GM21825 (cell line): ENCODE results near the gene AKAP12.
"Not testable (repeated sequence)": the region's sequence is repeated elsewhere in the genome, so short reads cannot be mapped to it uniquely, and the experiment has no call there.

Source experiments
- ATAC-seq: cut with Tn5 transposase; IDR thresholded peaks from one replicate; pipeline ENCODE4 v1.9.1; 2021; ENCODE audit warnings: mild to moderate bottlenecking, moderate library complexity; ENCODE audit not compliant: unreplicated experiment

AKAP12 gene

DNA sequence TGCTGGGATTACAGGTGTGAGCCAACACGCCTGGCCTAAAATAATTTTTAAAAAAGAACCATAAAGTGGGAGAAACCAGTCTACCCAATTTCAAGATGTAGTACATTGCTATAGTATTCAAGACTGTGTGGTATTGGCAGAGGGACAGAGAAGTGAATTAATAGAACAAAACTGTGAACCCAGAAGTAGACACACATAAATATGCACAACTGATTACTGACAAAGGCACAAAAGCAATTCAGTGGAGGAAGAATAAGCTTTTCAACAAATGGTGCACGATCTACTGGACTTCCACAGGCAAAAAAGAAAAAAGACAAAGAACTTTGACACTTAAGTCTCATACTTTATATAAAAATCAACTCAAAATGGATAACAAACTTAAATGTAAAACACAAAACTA lies 136.1 kb downstream of the AKAP12 start:
- ATAC-seq: no peak

DNA sequence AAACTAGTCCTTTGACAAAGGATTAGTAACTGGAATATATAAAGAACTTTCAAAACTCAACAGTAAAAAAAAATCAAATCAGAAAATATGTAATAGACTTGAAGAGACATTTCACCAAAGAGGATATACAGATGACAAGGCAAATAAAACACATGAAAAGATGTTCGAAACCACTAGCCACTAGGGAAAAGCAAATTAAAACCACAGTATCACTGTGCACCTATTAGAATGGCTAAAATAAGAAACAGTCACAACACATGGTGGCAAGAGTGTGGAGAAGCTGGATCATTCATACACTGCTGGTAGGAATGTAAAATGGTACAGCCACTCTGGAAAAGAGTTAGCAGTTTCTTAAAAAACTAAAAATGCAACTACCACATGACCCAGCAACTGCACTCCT lies 136.7 kb downstream of the AKAP12 start:
- no peak for ATAC-seq

DNA sequence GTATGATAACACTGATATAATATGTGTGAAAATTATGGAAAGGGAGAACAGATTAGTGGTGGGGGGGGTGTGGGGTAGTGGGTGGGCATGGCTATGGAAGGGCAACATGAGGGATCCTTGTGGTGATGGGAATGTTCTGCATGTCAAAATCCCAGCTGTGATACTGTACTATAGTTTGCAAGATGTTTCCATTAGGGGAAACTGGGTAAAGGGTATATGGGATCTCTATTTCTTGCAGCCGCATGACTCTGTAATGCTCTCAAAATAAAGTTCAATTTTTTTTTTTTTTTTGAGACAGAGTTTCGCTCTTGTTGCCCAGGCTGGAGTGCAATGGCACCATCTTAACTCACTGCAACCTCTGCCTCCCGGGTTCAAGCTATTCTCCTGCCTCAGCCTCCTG lies 137.3 kb downstream of the AKAP12 start:
- ATAC-seq: no peak

DNA sequence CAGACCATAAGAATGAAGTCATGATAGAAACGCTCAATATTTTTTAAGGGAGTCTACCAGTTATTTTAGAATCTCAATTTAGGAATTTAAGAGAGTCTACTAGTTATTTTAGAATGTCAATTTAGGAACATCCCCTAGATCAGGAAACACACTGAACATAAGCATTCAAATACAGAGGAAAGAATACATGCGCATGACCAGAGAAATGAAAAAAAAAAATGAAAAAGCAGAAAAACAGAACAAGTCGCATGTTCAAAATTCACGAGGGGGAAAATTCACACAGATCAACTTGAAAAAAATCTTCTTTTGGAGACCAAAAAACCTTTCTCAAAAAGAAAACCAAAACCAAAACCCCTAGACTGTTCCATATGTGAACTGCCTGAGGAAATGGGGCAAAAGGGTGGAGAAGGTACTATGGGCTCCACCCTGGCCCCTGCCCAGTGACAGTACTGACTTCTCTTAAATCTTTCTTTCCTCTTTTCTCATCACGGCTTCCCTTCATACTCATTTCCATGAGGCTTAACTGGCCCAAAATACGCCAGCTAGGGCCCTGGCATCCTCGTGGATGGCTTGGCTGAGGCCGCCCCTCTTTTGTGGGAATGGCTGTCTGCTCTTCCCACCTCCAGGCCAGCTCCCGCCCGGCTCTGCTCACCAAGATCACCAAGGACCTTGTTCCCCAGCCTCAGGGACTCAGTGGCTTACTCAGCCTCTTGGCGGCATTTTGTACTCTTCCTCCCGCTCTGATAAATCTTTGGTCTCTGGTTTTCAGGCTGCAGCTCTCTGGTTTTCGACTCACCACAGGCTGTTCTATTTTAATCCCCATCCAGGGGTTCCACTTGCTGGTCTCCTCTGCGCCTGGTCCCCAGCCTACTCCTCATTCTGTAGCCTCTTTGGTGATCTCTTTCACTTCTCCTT lies 140.4 kb downstream of the AKAP12 start:
- ATAC-seq: peak; percentile 60

DNA sequence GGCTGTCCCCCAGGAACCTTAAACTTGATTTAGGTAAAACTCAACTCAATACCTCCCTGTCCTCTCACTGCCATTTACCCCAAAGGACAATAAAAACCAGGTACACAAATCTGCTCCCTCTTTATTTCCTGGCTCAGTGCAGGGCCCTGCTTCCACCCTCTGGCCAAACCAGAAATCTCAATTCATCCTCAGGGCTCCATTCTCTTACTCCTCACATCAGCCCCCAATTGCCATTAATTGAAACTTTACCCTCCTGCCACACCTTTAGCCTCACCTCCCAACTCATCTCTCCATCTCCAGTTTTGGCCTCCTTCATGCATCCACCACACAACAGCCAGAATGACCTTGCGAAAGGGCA lies 141.1 kb downstream of the AKAP12 start:
- ATAC-seq: peak; percentile 9

DNA sequence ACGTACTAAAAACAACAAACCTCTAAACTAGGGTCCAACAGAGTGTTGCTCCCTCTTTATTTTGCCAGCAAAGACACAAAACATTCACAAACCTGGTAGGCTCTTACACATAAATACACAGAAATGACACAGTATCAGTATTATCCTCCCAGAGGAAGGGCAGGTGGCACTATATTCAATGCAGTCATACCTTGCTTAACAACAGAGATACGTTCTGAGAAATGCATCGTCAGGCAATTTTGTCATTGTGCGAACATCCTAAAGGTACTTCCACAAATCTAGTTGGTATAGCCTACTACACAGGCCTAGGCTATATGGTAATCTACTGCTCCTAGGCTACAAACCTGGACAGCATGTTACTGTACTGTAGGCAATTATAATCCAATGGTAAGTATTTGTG lies 142.0 kb downstream of the AKAP12 start:
- no peak for ATAC-seq

DNA sequence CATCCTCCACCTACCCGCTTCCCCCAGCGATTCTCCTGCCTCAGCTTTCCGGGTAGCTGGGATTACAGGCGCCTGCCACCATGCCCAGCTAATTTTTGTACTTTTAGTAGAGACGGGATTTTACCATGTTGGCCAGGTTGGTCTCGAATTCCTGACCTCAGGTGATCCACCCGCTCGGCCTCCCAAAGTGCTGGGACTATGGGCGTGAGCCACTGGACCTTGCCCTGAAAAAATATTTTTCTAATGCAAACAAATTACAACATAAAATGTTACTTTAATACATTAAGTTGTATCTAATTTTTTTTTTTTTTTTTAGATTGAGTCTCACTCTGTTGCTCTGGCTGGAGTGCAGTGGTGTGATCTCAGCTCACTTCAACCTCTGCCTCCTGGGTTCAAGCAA lies 142.9 kb downstream of the AKAP12 start:
- not testable (repeated sequence) for ATAC-seq

DNA sequence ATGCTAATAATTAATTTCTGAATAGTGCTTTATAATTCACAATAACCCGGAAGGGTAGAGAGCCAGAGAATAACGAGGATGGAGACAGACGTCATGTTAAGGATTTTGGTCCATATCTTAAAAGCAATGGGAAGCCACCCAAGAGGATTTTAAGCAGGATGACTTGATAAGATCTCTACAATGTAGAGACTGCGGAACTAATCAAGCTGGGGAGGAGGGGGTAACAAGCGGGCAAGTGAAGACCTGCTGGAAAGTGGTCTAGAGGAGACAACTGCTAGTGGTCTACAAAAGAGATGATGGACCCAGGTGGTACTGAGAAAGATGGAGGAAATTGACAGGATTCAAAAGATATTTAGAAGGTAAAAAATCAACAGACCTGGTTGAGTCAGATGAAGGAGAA lies 144.4 kb downstream of the AKAP12 start:
- no peak for ATAC-seq

DNA sequence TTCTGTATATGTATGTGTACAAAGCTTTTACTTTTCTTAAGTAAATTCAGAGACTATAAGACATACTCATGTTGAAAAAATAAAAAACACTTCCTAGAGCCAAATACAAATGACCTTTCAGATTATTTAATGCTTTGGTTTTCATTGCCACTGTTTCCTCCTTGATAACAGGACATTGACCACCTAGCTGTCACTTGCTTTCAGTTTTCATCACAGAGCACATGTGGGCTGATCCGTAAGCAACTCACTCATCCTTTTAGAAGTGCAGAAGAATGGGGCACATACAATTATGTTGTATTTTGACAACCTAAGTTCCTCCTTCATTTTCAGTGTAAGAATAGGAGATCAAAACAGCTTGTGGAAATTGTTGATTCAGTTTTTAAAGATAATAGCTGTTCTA lies 145.4 kb downstream of the AKAP12 start:
- no peak for ATAC-seq

DNA sequence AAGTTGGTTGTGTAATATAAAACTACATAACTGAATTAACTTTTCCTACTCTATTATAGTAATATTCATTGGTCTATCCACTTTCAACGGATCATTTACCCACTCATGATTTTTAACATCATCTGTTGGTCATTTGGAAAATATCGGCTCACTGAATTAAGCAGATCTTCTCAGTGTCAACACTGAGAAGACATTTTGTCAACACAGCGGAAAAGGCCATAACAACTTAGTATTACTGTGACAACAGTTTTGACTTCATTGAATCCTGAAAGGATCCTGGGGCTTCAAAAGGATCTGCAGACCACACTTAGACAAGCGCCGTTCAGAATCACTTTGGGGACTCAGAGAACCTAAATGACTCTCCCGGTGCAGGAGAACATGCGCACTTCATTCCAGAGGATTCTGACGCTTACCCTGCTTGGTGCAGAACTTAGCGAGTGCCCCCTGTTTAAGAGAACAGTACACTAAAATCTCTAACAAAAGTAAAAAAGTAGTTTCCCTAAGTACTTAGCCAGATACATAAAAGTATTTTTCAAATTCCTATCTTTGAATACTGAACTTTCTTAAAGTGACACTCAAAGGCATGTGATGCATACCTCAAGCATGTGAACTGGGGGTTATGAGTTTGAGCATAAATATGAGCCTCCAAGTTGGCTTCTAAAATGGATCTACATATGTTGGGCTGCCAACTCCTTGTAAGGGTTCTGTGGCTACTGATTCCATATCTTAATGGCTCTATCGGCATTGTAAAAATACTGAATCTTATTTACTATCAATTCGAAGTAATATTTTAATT lies 147.6 kb downstream of the AKAP12 start:
- no peak for ATAC-seq

DNA sequence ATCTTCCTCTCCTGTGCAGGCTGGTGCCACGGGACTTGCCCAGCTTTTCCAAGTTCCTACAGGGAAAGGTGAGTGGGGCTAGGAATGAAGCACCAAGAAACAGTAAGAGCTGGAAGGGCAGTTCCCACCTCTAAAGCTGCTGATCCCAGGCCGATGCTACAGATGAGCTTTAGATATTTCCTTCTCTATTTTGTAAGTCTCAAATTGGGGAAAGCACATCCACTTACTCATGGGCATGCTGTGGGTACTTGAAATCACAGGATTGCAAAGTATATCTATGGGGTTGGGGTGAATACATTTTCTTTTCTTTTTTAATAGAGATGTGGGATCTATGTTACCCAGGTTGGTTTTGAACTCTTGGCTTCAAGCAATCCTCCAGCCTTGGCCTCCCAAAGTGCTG lies 148.5 kb downstream of the AKAP12 start:
- no peak for ATAC-seq

DNA sequence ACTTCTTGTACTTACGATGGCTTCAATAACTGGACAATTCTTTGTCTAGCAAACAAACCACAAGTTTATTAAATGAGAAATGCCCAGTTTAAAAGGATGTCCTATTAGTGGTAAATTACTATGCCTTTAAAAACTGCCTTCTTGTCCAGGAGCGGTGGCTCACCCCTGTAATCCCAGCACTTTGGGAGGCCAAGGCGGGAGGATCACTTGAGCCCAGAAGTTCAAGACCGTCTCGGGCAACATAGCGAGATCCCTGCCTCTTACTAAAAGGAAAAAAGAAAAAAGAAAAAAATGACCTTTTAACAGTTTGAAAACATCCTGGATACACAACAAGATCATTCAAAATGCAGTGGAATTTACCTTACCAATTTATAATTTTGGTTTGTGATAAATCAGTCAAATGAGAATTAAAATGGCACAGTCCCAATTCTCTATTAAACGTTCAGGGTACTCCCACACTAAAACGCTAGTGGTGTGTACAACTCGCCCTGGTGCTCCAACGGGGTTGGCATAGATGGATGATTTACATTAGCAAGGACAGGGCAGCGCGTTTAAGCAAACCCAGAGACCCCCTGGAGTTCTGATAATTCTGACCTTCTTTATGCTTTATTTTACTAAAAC lies 149.3 kb downstream of the AKAP12 start:
- no peak for ATAC-seq

DNA sequence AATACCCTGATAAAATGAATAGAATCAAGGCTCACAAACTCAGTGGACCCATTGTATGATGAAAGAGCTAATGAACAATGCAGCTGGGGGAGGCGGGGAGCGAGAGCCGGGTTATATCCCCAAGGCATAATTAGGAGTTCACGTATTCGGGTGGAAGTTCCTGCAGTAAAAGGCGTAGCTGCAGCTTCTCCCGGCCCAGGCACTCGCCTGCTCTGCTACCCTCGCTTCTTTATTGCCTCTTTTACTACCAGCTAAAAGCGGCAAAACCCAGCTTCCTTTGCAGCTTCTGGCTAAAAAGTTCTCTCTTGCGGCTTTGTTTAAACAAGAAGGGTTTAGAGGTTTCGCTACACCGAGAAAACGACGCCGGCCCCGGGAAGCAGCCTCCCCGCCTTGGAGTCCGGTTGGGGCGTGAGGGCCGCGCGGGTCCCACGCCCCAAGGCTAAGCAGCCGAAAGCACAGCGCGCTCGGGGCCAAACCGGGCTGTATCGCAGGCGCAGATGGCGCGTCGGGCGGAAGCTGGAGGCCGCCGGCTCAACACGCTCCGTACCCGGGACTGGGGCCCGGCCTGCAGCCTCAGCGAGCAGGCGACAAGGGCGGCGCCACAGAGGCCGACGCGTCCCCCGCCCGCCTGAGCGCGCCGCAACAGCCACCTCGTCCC lies 150.0 kb downstream of the AKAP12 start:
- ATAC-seq: peak; percentile 58

DNA sequence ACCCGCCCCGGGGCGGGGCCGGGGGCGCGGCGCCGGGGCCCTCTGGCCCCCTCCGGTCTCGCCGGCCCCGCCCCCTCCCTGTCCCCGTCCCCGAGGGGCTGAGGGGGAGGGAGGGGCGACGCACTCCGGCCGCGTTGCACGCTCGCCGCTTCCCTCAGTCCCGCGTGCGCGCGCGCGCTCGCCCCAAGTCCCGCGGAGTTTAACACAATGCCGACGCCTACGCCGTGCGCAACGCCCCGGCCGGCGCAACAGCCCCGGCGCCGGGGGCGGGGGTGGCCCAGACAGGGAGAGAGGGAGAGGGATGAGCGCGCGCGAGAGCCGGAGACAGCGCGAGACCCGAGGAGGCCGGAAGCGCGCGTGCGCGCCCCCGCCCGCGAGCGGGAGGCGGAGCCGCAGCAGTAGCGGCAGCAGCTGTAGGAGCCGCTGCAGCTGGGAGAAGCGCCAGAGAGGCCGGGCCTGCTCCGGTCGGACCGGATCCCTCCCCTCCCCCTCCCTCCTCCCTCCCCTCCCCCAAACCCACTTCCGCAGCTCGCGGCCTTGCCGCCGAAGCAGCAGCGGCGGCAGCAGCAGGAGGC lies 150.6 kb downstream of the AKAP12 start:
- peak; percentile 76 for ATAC-seq

DNA sequence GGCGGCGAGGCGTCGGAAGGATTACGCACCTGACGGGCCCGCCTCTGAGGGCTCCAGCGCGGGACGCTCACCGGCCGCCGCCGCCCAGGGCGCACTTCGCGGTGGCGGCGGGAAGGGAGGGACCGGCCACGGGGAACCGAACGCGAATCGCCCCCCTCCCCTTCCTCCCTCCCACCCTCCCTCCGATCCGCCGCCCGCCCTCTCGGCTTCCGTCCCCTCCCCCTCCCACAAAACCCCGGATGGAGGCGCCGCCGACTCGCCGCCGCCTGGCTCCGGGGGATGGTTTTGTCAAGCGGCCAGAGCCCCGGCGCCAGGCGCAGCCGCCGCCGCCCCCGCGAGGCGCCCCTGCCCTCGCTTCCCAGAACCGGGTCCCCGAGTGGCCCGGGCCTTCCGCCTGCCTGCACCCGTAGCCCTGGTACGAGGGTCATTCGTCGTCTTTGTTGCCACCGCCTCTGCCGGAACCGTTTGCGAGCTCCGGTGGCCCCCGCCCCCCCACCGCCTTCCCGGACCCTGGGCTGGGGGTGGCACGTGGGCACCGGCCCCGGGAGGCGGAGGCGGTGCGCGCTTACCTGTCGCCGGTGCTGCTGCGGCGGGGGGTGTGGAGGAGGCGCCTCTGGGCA lies 151.2 kb downstream of the AKAP12 start:
- peak; percentile 6 for ATAC-seq

DNA sequence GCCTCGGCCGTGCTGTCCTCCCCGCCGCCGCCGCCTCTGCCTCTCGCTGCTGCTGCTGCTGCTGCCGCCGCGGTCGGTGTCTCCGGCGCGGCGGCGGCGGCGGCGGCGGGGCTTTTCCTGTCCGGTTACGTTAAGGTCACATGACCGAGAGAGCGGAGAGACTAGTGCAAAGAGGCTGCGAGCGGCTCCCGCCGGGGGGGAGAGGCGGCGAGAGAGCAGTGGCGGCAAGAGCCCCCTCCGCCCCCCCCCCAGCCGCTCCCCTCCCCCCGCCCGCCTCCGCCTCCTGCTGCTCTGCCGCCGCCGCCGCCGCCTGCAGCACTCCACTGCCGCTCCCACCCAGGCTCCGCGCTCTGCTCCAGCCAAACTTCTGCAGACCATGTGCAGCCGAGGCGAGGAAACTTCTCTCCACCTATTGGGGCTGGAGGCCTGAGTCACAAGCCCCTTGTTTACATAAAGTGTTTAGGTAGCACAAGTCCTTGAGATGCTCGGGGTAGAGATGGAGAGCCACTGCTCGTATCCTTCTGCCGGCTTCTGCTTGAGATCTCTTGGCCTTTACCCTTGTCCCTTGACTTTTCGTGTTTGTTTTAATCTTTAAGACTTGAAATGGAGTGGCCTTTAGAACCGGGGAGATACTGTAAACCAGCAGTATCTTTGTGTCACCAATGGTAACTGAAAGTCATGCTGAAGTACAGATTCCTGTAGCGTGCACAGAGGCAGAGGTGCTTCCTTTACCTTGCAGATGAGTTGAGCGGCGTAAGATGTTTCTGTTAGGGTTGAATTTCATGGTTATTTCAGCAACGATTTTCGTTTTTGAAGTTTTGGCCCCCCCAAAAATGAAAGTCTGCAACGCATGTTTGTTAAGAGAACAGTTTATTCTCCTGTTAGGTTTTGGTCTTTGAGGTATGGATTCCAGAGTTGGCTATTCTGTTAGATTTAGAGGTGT lies 152.0 kb downstream of the AKAP12 start, which contains the start of gene ZBTB2:
Gene ZBTB2, minus strand, starts transcription at position 89 of the 943 bp plus-strand sequence. CDS start 17,922 bp downstream, outside the sequence.
- ATAC-seq: peak; percentile 13

DNA sequence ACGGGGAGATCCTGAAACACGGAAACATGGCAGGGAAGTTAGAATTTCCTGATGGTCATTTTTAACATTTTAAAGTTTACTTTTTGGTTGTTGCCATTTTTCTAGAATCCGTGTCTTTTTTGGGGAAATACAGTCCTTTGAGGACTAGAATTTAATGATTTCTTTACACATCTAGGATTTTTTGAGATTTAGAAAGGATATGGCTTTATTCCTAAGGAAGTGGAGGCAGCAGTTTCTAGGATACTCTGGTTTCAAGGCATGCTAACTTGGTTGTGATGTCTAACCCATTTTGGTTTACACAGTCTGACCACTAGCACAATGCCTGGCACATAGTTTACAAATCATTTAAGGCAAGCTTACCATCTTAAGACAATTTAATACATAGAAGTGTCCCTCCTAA lies 152.7 kb downstream of the AKAP12 start:
- no peak for ATAC-seq

DNA sequence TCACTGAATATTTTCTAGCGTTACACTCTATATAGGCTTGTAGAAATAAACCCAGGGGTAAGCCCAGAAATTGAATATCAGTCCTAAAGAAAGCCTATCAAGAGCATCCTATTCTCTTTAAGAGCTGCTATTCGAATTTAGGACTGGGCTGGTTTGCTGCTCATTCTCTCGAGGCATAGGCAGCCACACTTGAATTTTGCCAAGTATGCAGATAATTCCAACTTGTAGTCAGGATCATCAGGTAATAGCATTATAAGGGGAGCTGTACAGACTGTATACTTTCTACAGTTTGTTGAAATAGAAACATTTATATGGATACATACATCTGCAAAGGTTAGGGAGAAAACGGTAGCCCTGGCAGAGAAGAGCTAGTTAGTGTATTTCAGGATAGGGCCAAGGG lies 153.6 kb downstream of the AKAP12 start:
- ATAC-seq: no peak

DNA sequence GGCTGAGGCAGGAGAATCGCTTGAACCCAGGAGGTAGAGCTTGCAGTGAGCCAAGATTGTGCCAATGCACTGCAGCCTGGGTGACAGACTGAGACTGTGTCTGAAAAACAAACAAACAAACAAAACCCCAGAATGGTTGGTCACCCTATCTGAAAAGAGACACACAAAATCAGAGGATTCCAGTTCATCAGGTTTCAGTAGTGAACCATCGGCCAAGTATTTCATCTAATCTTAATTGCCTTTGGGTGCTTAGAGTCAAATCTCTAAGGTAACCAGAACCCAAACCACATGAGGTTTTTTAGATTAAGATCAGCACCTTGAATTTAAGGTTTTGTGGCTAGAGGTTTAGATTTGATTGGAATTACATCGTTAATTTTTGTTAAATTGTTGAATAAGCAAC lies 159.9 kb downstream of the AKAP12 start:
- ATAC-seq: no peak
